Endothelial cell of umbilical vein (primary cell): ENCODE data around the gene SHKBP1. TPM values are rescaled to one million over a fixed set of nuclear protein-coding genes. Genes with fewer than 3 reads are reported as not detected.

Source experiments
- BruUV-seq: library from RNA; stranded (reverse); fragments of 400-500 nt; replicated peaks from 2 replicates; lab custom pipeline; 2021; lab: Mats Ljungman, UMichigan
- CTCF ChIA-PET: fragments of 300-600, 350-600 bp; sonication (Branson Sonifier 250); formaldehyde crosslinking; loops from one replicate; lab custom pipeline; 2021; ENCODE audit warnings: antibody characterized with exemption, inconsistent platforms; lab: Charles Lee
- POLR2A ChIA-PET: fragments of 300-600, 350-600 bp; sonication (Branson Sonifier 250); formaldehyde crosslinking; loops from one replicate; lab custom pipeline; 2021; ENCODE audit warnings: antibody characterized with exemption, inconsistent platforms; lab: Charles Lee
- DNase-seq: peaks from one replicate; pipeline ENCODE4 v3.0.0-alpha.2; 2011; ENCODE audit warnings: low read depth, low spot score
- FAIRE-seq: peaks from 2 replicates; lab custom pipeline; 2011; peaks lifted over from hg19 to GRCh38; lab: Jason Lieb, UNC
- H2AFZ ChIP-seq: 2 replicates; pipeline ENCODE4 v1.6.0; 2012; ENCODE audit warnings: low read depth, low read length, control low read depth, inconsistent platforms
- H3K27ac ChIP-seq: 2 replicates; pipeline ENCODE4 v1.5.1; 2011; ENCODE audit warnings: low read depth, mild to moderate bottlenecking, control low read depth, low read length, moderate library complexity; ENCODE audit not compliant: insufficient read depth
- H3K27me3 ChIP-seq, 2 experiments: 2 replicates each; pipeline versions ENCODE4 v1.6.0 to v1.6.1; 2011; ENCODE audit warnings: low read length in 2 of 2, mixed read lengths in 1 of 2; ENCODE audit not compliant: control insufficient read depth in 2 of 2, insufficient read depth in 2 of 2
- H3K36me3 ChIP-seq, 2 experiments: 2 replicates in 1 of 2; 3 replicates in 1 of 2; pipeline ENCODE4 v1.5.1; 2011; ENCODE audit warnings: low read length in 2 of 2, mild to moderate bottlenecking in 1 of 2, moderate library complexity in 1 of 2; ENCODE audit not compliant: control insufficient read depth in 2 of 2, insufficient read depth in 2 of 2; ENCODE audit errors: extremely low read depth in 1 of 2
- H3K4me1 ChIP-seq: 3 replicates; pipeline ENCODE4 v1.5.1; 2011; ENCODE audit warnings: mild to moderate bottlenecking, low read length; ENCODE audit not compliant: control insufficient read depth, insufficient read depth; ENCODE audit errors: extremely low read depth
- H3K4me2 ChIP-seq: 2 replicates; pipeline ENCODE4 v1.6.1; 2011; ENCODE audit warnings: low read length, control low read depth, mixed read lengths; ENCODE audit not compliant: insufficient read depth
- H3K4me3 ChIP-seq, 3 experiments: fragments of 200-600 bp in 1 of 3; sonication (generic), shearing (Covaris generic) in 1 of 3; replicated peaks in 1 of 3; 2 replicates each; pipeline ENCODE4 v1.5.1; 2011 to 2016; ENCODE audit warnings: control low read depth in 3 of 3, low read length in 3 of 3, mild to moderate bottlenecking in 2 of 3, inconsistent platforms in 1 of 3, low read depth in 1 of 3, moderate library complexity in 1 of 3; ENCODE audit not compliant: insufficient read depth in 1 of 3
- H3K79me2 ChIP-seq: 2 replicates; pipeline ENCODE4 v1.6.0; 2012; ENCODE audit warnings: low read length, inconsistent platforms; ENCODE audit not compliant: control insufficient read depth, insufficient read depth
- H3K9ac ChIP-seq: replicated peaks from 2 replicates; pipeline ENCODE3; 2011; ENCODE audit warnings: low read length, control low read depth; ENCODE audit not compliant: insufficient read depth; ENCODE audit errors: extremely low read depth
- H3K9me1 ChIP-seq: replicated peaks from 3 replicates; pipeline ENCODE4 v1.6.0; 2011; ENCODE audit warnings: mild to moderate bottlenecking, low read length; ENCODE audit not compliant: control insufficient read depth, insufficient read depth; ENCODE audit errors: extremely low read depth
- H3K9me3 ChIP-seq: replicated peaks from 2 replicates; pipeline ENCODE4 v1.5.1; 2012; ENCODE audit warnings: low read length, inconsistent platforms; ENCODE audit not compliant: control insufficient read depth, insufficient read depth
- H4K20me1 ChIP-seq: replicated peaks from 2 replicates; pipeline ENCODE3; 2011; ENCODE audit warnings: mild to moderate bottlenecking, low read length; ENCODE audit not compliant: control insufficient read depth, insufficient read depth; ENCODE audit errors: extremely low read depth
- CTCF ChIP-seq, 2 donors: IDR thresholded peaks; 1 replicate in 1 of 2; 2 replicates in 1 of 2; pipeline ENCODE4 v1.5.1; 2011; ENCODE audit warnings: low read length in 2 of 2, mild to moderate bottlenecking in 2 of 2, moderate library complexity in 2 of 2, control low read depth in 1 of 2, inconsistent platforms in 1 of 2, low read depth in 1 of 2; ENCODE audit not compliant: insufficient read depth in 1 of 2; ENCODE audit errors: extremely low read depth in 1 of 2
- EZH2 ChIP-seq: IDR thresholded peaks from 2 replicates; pipeline ENCODE4 v1.6.1; 2012; ENCODE audit warnings: borderline replicate concordance, low read depth, mild to moderate bottlenecking, moderate library complexity, low read length, inconsistent platforms; ENCODE audit not compliant: severe bottlenecking
- GATA2 ChIP-seq: IDR thresholded peaks from 2 replicates; pipeline ENCODE4 v1.7.0; 2011; ENCODE audit warnings: low read depth, mild to moderate bottlenecking, moderate library complexity, mixed read lengths, low read length; ENCODE audit not compliant: insufficient read length, insufficient read depth
- JUN ChIP-seq: IDR thresholded peaks from 2 replicates; pipeline ENCODE4 v1.6.1; 2011; ENCODE audit warnings: borderline replicate concordance, low read depth; ENCODE audit not compliant: insufficient read length, insufficient read depth
- MAX ChIP-seq: IDR thresholded peaks from 2 replicates; pipeline ENCODE4 v1.6.1; 2011; ENCODE audit not compliant: insufficient read depth, insufficient read length
- MYC ChIP-seq: IDR thresholded peaks from one replicate; pipeline ENCODE4 v1.6.1; 2011; ENCODE audit warnings: mild to moderate bottlenecking, low read depth, low read length
- POLR2A ChIP-seq: IDR thresholded peaks from 2 replicates; pipeline ENCODE4 v1.6.1; 2012; ENCODE audit warnings: low read depth, mild to moderate bottlenecking, control low read depth, low read length
- POLR2AphosphoS5 ChIP-seq: IDR thresholded peaks from 2 replicates; pipeline ENCODE4 v1.6.1; 2012; ENCODE audit warnings: low read depth, mild to moderate bottlenecking, control low read depth, low read length, moderate library complexity; ENCODE audit not compliant: insufficient read depth
- dilution Hi-C: fragments of 300-500 bp; cut with MboI; formaldehyde crosslinking; loops from one replicate; pipeline ENCODE4 v1.15.0; 2019; ENCODE audit warnings: low sequenced_read_pairs; ENCODE audit not compliant: extremely low pct_ligation_motif_present
- intact Hi-C: fragments of 100-400 bp; cut with micrococcal nuclease; formaldehyde crosslinking; loops from one replicate; pipeline ENCODE4 v1.10.0; 2022
- polyA plus RNA-seq, 4 experiments: library from polyadenylated mRNA; depleted of rRNA in 3 of 4; stranded (reverse) in 3 of 4; unstranded in 1 of 4; fragments of >200 nt; gene quantifications; 2 replicates each; pipeline versions ENCODE4 v1.2.1 to v1.2.3, GENCODE V29; 2011 to 2012; ENCODE audit warnings: missing spikeins in 1 of 4
- total RNA-seq: library from RNA; stranded (reverse); gene quantifications from 2 replicates; pipeline ENCODE4 v1.2.3, GENCODE V29; 2021

Gene SHKBP1
- total and polyA plus RNA-seq, 2 donors (not counting 3 experiments of a cell fraction or from before 2014, with no cell fraction given), result 106 to 113 TPM

GRCh38 chr19:40555978-40556689, 20.5 kb upstream of the SHKBP1 start:
- Histone ChIP-seq H3K4me2 (no peak overlapping the region), H3K27ac (no peak overlapping the region), H3K9me3 (no peaks in the 10 kb centered on the region), H3K79me2 (no peaks in the 10 kb centered on the region), H3K4me1 (no peaks in the 10 kb centered on the region), H3K4me3 (no peak overlapping the region), H3K36me3 (no peaks in the 10 kb centered on the region), H3K9ac (no peak overlapping the region), H2AFZ (no peak overlapping the region), H3K27me3 (peaks cover 21 to 22% of the 10 kb centered on the region in 2 experiments), H3K9me1 (no peaks in the 10 kb centered on the region), H4K20me1 (no peaks in the 10 kb centered on the region)
- CTCF ChIA-PET, result interaction anchor here (0.7 to 2.6 kb wide), 6 partner anchors 8 to 79 kb away, joined by 3 to 9 read pairs (median 3); no protein-coding TSS in a partner anchor
- no peak for FAIRE-seq
- dilution Hi-C loops, result no loop called here
- POLR2A ChIA-PET, result interaction anchor here (0.6 kb wide), 1 partner anchor 13 kb away, joined by 5 read pairs; no protein-coding TSS in a partner anchor
- intact Hi-C loops, result no loop called here
- DNase-seq, result no peak
- no TSS peak for BruUV-seq
- TF ChIP-seq CTCF (IDR thresholded peaks at IDR 0.05; ENCODE audit: extremely low read depth in 1 of 2, insufficient read depth in 1 of 2, low read depth in 1 of 2, low read length in 2 of 2), result no peak
- TF ChIP-seq MYC, result no peak
- TF ChIP-seq JUN, result no peak
- TF ChIP-seq GATA2, result no peak
- TF ChIP-seq MAX, result no peak
- TF ChIP-seq EZH2, result no peak
- TF ChIP-seq POLR2A, result no peak
- no peak for TF ChIP-seq POLR2AphosphoS5
